PFSK-1 (cell line): ENCODE results near the gene KDF1.

Experiments
- POLR2AphosphoS5 ChIP-seq: IDR thresholded peaks from 2 replicates; pipeline ENCODE4 v1.6.1; 2012; ENCODE audit warnings: low read depth, mild to moderate bottlenecking, control low read depth, low read length, moderate library complexity
- TAF1 ChIP-seq: IDR thresholded peaks from 2 replicates; pipeline ENCODE4 v1.6.1; 2012; ENCODE audit warnings: low read length, control low read depth, borderline replicate concordance; ENCODE audit not compliant: insufficient read depth
- TF ChIP-seq, protein P1 (sequence below), 2 experiments: IDR thresholded peaks; 2 replicates each; pipeline versions ENCODE4 v1.6.1 to v1.8.0; 2011 to 2012; ENCODE audit warnings: low read depth in 2 of 2, low read length in 2 of 2, control low read depth in 1 of 2, inconsistent platforms in 1 of 2, mild to moderate bottlenecking in 1 of 2, moderate library complexity in 1 of 2; ENCODE audit not compliant: insufficient read depth in 1 of 2

DNA sequence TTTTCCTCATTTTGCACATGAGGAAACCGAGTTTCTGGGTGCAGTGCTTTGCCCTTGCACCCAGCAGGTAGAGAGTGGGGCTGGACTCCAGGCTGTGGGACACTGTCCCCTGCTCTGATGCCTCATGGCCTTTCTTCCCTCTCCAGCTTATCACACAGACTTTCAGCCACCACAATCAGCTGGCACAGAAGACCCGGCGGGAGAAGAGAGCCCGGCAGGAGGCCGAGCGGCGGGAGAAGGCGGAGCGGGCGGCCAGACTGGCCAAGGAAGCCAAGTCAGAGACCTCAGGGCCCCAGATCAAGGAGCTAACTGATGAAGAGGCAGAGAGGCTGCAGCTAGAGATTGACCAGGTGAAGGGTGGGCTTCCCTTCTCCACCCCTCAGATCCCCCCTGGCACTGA is 19.0 kb downstream of the KDF1 start:
- TF ChIP-seq TAF1, result no peak
- no peak for TF ChIP-seq POLR2AphosphoS5
- TF ChIP-seq, protein P1, sequence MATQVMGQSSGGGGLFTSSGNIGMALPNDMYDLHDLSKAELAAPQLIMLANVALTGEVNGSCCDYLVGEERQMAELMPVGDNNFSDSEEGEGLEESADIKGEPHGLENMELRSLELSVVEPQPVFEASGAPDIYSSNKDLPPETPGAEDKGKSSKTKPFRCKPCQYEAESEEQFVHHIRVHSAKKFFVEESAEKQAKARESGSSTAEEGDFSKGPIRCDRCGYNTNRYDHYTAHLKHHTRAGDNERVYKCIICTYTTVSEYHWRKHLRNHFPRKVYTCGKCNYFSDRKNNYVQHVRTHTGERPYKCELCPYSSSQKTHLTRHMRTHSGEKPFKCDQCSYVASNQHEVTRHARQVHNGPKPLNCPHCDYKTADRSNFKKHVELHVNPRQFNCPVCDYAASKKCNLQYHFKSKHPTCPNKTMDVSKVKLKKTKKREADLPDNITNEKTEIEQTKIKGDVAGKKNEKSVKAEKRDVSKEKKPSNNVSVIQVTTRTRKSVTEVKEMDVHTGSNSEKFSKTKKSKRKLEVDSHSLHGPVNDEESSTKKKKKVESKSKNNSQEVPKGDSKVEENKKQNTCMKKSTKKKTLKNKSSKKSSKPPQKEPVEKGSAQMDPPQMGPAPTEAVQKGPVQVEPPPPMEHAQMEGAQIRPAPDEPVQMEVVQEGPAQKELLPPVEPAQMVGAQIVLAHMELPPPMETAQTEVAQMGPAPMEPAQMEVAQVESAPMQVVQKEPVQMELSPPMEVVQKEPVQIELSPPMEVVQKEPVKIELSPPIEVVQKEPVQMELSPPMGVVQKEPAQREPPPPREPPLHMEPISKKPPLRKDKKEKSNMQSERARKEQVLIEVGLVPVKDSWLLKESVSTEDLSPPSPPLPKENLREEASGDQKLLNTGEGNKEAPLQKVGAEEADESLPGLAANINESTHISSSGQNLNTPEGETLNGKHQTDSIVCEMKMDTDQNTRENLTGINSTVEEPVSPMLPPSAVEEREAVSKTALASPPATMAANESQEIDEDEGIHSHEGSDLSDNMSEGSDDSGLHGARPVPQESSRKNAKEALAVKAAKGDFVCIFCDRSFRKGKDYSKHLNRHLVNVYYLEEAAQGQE (IDR thresholded peaks at IDR 0.05; ENCODE audit: insufficient read depth in 1 of 2, low read depth in 2 of 2, low read length in 2 of 2), result no peak
